SK-N-MC (cell line): Measurements from ENCODE around the gene CGN.

Experiments
- EZH2 ChIP-seq: fragments of 200-600 bp; sonication (generic); IDR thresholded peaks from one replicate; pipeline ENCODE4 v1.6.1; 2017; ENCODE audit warnings: antibody characterized with exemption
- POLR2AphosphoS5 ChIP-seq: IDR thresholded peaks from 2 replicates; pipeline ENCODE4 v1.6.1; 2012; ENCODE audit warnings: mild to moderate bottlenecking, low read depth, low read length, borderline replicate concordance

DNA sequence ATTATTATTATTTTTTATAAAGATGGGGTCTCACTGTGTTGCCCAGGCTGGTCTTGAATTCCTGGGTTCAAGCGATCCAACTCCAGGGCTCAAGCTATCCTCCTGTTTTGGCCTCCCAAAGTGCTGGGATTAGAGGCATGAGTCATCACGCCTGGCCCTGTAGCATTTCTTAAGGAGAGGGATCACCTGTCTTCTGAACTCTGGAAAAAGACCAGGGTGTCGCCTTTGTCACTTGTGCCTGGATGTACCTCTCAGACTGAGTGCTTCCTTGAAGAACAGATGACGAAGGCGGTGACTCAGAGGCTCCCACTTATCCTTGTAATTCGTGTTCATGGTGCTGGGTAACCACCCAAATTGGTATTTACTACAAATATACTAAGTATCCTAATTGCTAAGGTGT lies 2.4 kb upstream of the CGN start:
- TF ChIP-seq POLR2AphosphoS5, result no peak
- no peak for TF ChIP-seq EZH2
